ENCODE measurements around the gene TRERF1. TPM values are rescaled to one million over a fixed set of nuclear protein-coding genes. Genes with fewer than 3 reads are reported as not detected.

The TRERF1 gene
- total and polyA plus RNA-seq, 2 of the 8 experiments (the other 6 are each of a cell fraction or from before 2014, with no cell fraction given) = 10.8 to 21.5 TPM

DNA sequence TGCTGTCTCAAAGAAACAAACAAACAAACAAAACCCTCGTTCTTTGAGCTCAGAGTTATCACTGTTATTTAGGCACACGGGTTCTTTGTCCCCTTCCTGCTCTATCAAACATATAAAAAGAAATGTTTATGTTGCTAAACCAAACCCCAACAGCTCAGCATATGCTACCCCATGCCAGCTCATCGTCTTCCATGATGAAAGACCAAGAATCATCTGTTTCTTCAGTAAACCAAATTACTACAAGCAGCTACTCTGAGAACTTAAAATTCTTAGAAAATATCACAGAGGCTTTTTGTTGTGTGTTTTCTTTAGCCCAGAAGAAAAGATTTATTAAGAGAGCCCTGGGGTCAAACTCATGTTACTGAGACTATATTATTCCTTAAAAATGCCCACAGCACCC lies 4.7 kb downstream of the TRERF1 start:
- H2BK20ac ChIP-seq (ENCODE audit: low read length) = no peak overlapping the region
- H3K18ac ChIP-seq (ENCODE audit: extremely low read depth, low read length) = no peak overlapping the region
- no peak for TF ChIP-seq SIN3A (conservative IDR thresholded peaks at IDR 0.05 in 1 of 2, IDR thresholded peaks at IDR 0.05 in 1 of 2; ENCODE audit: low read depth in 1 of 2, low read length in 2 of 2)
- TF ChIP-seq MAFK (IDR thresholded peaks at IDR 0.05; ENCODE audit: low read depth, low read length) = no peak
- TF ChIP-seq CREB1 (IDR thresholded peaks at IDR 0.05) = no peak
- TF ChIP-seq CHD1 (IDR thresholded peaks at IDR 0.05; ENCODE audit: low read depth, low read length) = no peak
- no peak for TF ChIP-seq POLR2AphosphoS5 (IDR thresholded peaks at IDR 0.05; ENCODE audit: low read depth, low read length)
- no peak for TF ChIP-seq GTF2F1 (IDR thresholded peaks at IDR 0.05; ENCODE audit: borderline replicate concordance, low read depth, low read length)
- TF ChIP-seq SIRT6 (IDR thresholded peaks at IDR 0.05; ENCODE audit: low read length) = no peak
- no peak for TF ChIP-seq FOSL1 (IDR thresholded peaks at IDR 0.05; ENCODE audit: insufficient read depth, low read depth, low read length)
- TF ChIP-seq JUN (IDR thresholded peaks at IDR 0.05; ENCODE audit: low read depth, low read length) = no peak
- H3K79me2 ChIP-seq (ENCODE audit: control insufficient read depth in 1 of 2, insufficient read depth in 2 of 2, low read length in 2 of 2) = peaks cover 49 to 87% of the 10 kb centered on the region in 2 experiments
- H3K23me2 ChIP-seq (ENCODE audit: low read depth, low read length) = peaks cover 21% of the 10 kb centered on the region
- no peak overlapping the region for H4K91ac ChIP-seq (replicated peaks; ENCODE audit: insufficient read length, low read length)
- H3K14ac ChIP-seq (ENCODE audit: insufficient read length) = no peak overlapping the region
- FAIRE-seq (no peak), DNase-seq (ENCODE audit: low read depth in 1 of 2, low spot score in 2 of 2) (no peak)
- no peaks in the 10 kb centered on the region for H3K27me3 ChIP-seq (replicated peaks in 1 of 4; ENCODE audit: control insufficient read depth in 3 of 4, extremely low read depth in 1 of 4, insufficient read depth in 3 of 4, low read length in 3 of 4)
- H3K9ac ChIP-seq (replicated peaks in 1 of 4; ENCODE audit: extremely low read depth in 1 of 4, low read depth in 3 of 4, low read length in 3 of 4) = no peak overlapping the region
- H3K56ac ChIP-seq (replicated peaks; ENCODE audit: insufficient read length, low read depth, low read length) = no peak overlapping the region
- no peak overlapping the region for H3K4ac ChIP-seq (replicated peaks; ENCODE audit: insufficient read length, low read depth, low read length)
- no peak overlapping the region for H4K5ac ChIP-seq (ENCODE audit: insufficient read length, low read depth, low read length)
- H4K8ac ChIP-seq (ENCODE audit: extremely low read depth, insufficient read depth, low read length) = no peak overlapping the region
- ChIA-PET CTCF (ENCODE audit: partially characterized antibody) (interaction anchor here (0.5 to 2.4 kb wide), 9 partner anchors 15 to 189 kb away, joined by 3 to 6 read pairs (median 3); no protein-coding TSS in a partner anchor), POLR2A (ENCODE audit: partially characterized antibody) (interaction anchor here (0.9 to 1.1 kb wide), 2 partner anchors 35 to 299 kb away, joined by 3 read pairs; partner anchors contain the start of gene TBCC)
- H3K4me3 ChIP-seq (ENCODE audit: extremely low read depth in 1 of 4, insufficient read depth in 2 of 4, low read depth in 3 of 4, low read length in 4 of 4) = no peak overlapping the region
- no peak overlapping the region for H2BK15ac ChIP-seq (ENCODE audit: low read length)
- peaks cover 15 to 36% (median 24%) of the 10 kb centered on the region in 4 experiments for H3K4me1 ChIP-seq (replicated peaks in 1 of 4; ENCODE audit: control insufficient read depth in 3 of 4, insufficient read depth in 4 of 4, low read length in 3 of 4)
- H3K79me1 ChIP-seq (ENCODE audit: low read depth, low read length) = peaks cover 14% of the 10 kb centered on the region
- H3K23ac ChIP-seq (ENCODE audit: insufficient read length) = no peak overlapping the region
- no peaks in the 10 kb centered on the region for H3K9me3 ChIP-seq (ENCODE audit: insufficient read depth in 2 of 2, low read depth in 1 of 2, low read length in 1 of 2)
- H2BK5ac ChIP-seq (ENCODE audit: low read depth, low read length) = no peak overlapping the region
- H2AFZ ChIP-seq (ENCODE audit: low read length) = no peak overlapping the region
- no peaks in the 10 kb centered on the region for H3K36me3 ChIP-seq (ENCODE audit: control insufficient read depth in 2 of 4, insufficient read depth in 4 of 4, low read length in 3 of 4)
- 85% methylated on average over 3 of the region's 3 CpGs; no CpG with 5 or more reads in 1 of the 2 experiments for WGBS, 2 experiments (ENCODE audit: extremely low coverage in 1 of 2, insufficient coverage in 1 of 2, insufficient read length in 1 of 2, insufficient replicate concordance in 2 of 2, low coverage in 1 of 2, low lambda C conversion rate in 2 of 2, missing lambda C conversion rate in 1 of 2)
- H2BK120ac ChIP-seq (replicated peaks; ENCODE audit: low read depth, low read length) = no peak overlapping the region
- H4K20me1 ChIP-seq (replicated peaks in 1 of 2; ENCODE audit: control insufficient read depth in 1 of 2, insufficient read depth in 2 of 2, low read length in 2 of 2) = peaks cover 0 to 5% of the 10 kb centered on the region in 2 experiments
- no peak overlapping the region for H2AK5ac ChIP-seq (ENCODE audit: low read depth, low read length)
- H3K4me2 ChIP-seq (ENCODE audit: insufficient read depth in 1 of 2, low read depth in 2 of 2, low read length in 2 of 2) = no peak overlapping the region
- no peak overlapping the region for H2BK12ac ChIP-seq (ENCODE audit: low read depth, low read length)
- no peak overlapping the region for H3K27ac ChIP-seq (ENCODE audit: low read depth, low read length)

All from H1 (cell line).